A673 (cell line): ENCODE results near the gene CHRNA9. TPM values are rescaled to one million over a fixed set of nuclear protein-coding genes. Genes with fewer than 3 reads are reported as not detected.

ENCODE experiments used
- BruUV-seq: library from RNA; stranded (reverse); fragments of 400-500 nt; replicated peaks from 2 replicates; lab custom pipeline; 2021; lab: Mats Ljungman, UMichigan
- CTCF ChIA-PET: fragments of 300-600 bp; sonication (Branson Sonifier 250); formaldehyde crosslinking; loops from one replicate; lab custom pipeline; 2022; ENCODE audit warnings: antibody characterized with exemption; lab: Charles Lee
- POLR2A ChIA-PET: fragments of 300-600 bp; sonication (Branson Sonifier 250); formaldehyde crosslinking; loops from one replicate; lab custom pipeline; 2022; ENCODE audit warnings: antibody characterized with exemption; ENCODE audit not compliant: low non-redundant PET; lab: Charles Lee
- DNase-seq: peaks from one replicate; pipeline ENCODE4 v3.0.0-alpha.2; 2015; ENCODE audit warnings: low spot score
- H3K27ac ChIP-seq: fragments of 200-600 bp; sonication (generic); 2 replicates; pipeline ENCODE4 v1.5.1; 2016; ENCODE audit warnings: mixed run types, low read depth, mild to moderate bottlenecking, mixed read lengths, antibody characterized with exemption, low read length; ENCODE audit not compliant: poor library complexity, severe bottlenecking
- H3K27me3 ChIP-seq: fragments of 200-600 bp; sonication (generic); replicated peaks from 2 replicates; pipeline ENCODE4 v1.6.1; 2017; ENCODE audit warnings: mixed run types, low read depth, mild to moderate bottlenecking, mixed read lengths, antibody characterized with exemption, low read length; ENCODE audit not compliant: insufficient read depth, poor library complexity
- H3K36me3 ChIP-seq: fragments of 200-600 bp; sonication (generic); 2 replicates; pipeline ENCODE4 v1.6.1; 2016; ENCODE audit warnings: mixed run types, mild to moderate bottlenecking, mixed read lengths, antibody characterized with exemption, low read length; ENCODE audit not compliant: insufficient read depth, poor library complexity, severe bottlenecking
- H3K4me1 ChIP-seq: fragments of 200-600 bp; sonication (generic); 2 replicates; pipeline ENCODE4 v1.6.1; 2017; ENCODE audit warnings: mixed run types, mild to moderate bottlenecking, mixed read lengths, antibody characterized with exemption, low read length; ENCODE audit not compliant: insufficient read depth, poor library complexity, severe bottlenecking
- H3K4me3 ChIP-seq: fragments of 200-600 bp; sonication (generic); 2 replicates; pipeline ENCODE4 v1.5.1; 2016; ENCODE audit warnings: low read depth, mixed run types, mild to moderate bottlenecking, mixed read lengths, low read length; ENCODE audit not compliant: poor library complexity, severe bottlenecking
- H3K9me3 ChIP-seq: fragments of 200-600 bp; sonication (generic); 2 replicates; pipeline ENCODE4 v1.6.1; 2016; ENCODE audit warnings: mixed run types, low read depth, mild to moderate bottlenecking, mixed read lengths, antibody characterized with exemption, low read length; ENCODE audit not compliant: poor library complexity, severe bottlenecking
- EZH2 ChIP-seq: fragments of 200-600 bp; sonication (generic); IDR thresholded peaks from 2 replicates; pipeline ENCODE4 v1.6.1; 2017; ENCODE audit warnings: borderline replicate concordance, low read depth, mild to moderate bottlenecking, mixed read lengths, antibody characterized with exemption, low read length; ENCODE audit not compliant: poor library complexity, severe bottlenecking
- intact Hi-C: fragments of 100-400 bp; cut with micrococcal nuclease; formaldehyde crosslinking; loops from one replicate; pipeline ENCODE4 v1.10.0; 2022; ENCODE audit not compliant: unreplicated experiment
- total RNA-seq: library from RNA; stranded (reverse); gene quantifications from 2 replicates; pipeline ENCODE4 v1.2.3, GENCODE V29; 2021
- TF ChIP-seq, protein P1 (sequence below): fragments of 300-800, 200-600 bp; sonication (generic); conservative IDR thresholded peaks from 2 replicates; pipeline ENCODE4 v1.5.1; 2017; ENCODE audit warnings: low read depth, mild to moderate bottlenecking, antibody characterized with exemption, low read length, moderate library complexity, mixed read lengths

CHRNA9 gene
- total RNA-seq, 1 experiment from 2014 or later, result 1.5 TPM

- no peak overlapping the region for H3K4me3 ChIP-seq
- no peaks in the 10 kb centered on the region for H3K27me3 ChIP-seq
- TF ChIP-seq EZH2, result no peak
- TF ChIP-seq, protein P1, sequence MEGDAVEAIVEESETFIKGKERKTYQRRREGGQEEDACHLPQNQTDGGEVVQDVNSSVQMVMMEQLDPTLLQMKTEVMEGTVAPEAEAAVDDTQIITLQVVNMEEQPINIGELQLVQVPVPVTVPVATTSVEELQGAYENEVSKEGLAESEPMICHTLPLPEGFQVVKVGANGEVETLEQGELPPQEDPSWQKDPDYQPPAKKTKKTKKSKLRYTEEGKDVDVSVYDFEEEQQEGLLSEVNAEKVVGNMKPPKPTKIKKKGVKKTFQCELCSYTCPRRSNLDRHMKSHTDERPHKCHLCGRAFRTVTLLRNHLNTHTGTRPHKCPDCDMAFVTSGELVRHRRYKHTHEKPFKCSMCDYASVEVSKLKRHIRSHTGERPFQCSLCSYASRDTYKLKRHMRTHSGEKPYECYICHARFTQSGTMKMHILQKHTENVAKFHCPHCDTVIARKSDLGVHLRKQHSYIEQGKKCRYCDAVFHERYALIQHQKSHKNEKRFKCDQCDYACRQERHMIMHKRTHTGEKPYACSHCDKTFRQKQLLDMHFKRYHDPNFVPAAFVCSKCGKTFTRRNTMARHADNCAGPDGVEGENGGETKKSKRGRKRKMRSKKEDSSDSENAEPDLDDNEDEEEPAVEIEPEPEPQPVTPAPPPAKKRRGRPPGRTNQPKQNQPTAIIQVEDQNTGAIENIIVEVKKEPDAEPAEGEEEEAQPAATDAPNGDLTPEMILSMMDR, result no peak
- H3K4me1 ChIP-seq, result no peaks in the 10 kb centered on the region
- ChIA-PET POLR2A (no interaction called here), CTCF (no interaction called here)
- no peak for DNase-seq
- intact Hi-C loops, result no loop called here
- no peaks in the 10 kb centered on the region for H3K36me3 ChIP-seq
- BruUV-seq, result no TSS peak
- H3K9me3 ChIP-seq, result no peaks in the 10 kb centered on the region
- H3K27ac ChIP-seq, result no peak overlapping the region
Observed at GRCh38 chr4:40348000-40348399, 12.9 kb downstream of the CHRNA9 start.

- intact Hi-C loops, result no loop called here
- TF ChIP-seq, protein P1, result no peak
- no peak for TF ChIP-seq EZH2
- DNase-seq, result no peak
- H3K4me1 ChIP-seq, result no peaks in the 10 kb centered on the region
- no peaks in the 10 kb centered on the region for H3K9me3 ChIP-seq
- no TSS peak for BruUV-seq
- CTCF ChIA-PET, result interaction anchor here (0.6 kb wide), 1 partner anchor 68 kb away, joined by 3 read pairs; no protein-coding TSS in a partner anchor
- no peak overlapping the region for H3K4me3 ChIP-seq
- no peaks in the 10 kb centered on the region for H3K27me3 ChIP-seq
- no peaks in the 10 kb centered on the region for H3K36me3 ChIP-seq
- no peak overlapping the region for H3K27ac ChIP-seq
- POLR2A ChIA-PET, result no interaction called here
Observed at GRCh38 chr4:40349561-40350198, 14.5 kb downstream of the CHRNA9 start.

GRCh38 chr4:40350627-40351227 is 15.6 kb downstream of the CHRNA9 start:
- POLR2A ChIA-PET, result interaction anchor here (0.7 kb wide), 1 partner anchor 23 kb away, joined by 7 read pairs; no protein-coding TSS in a partner anchor

More at GRCh38 chr4:40350627-40351227, 15.6 kb downstream of the CHRNA9 start:
- no peak overlapping the region for H3K27ac ChIP-seq
- no peaks in the 10 kb centered on the region for H3K27me3 ChIP-seq
- H3K9me3 ChIP-seq, result no peaks in the 10 kb centered on the region
- H3K4me3 ChIP-seq, result no peak overlapping the region
- DNase-seq, result no peak
- intact Hi-C loops, result no loop called here
- BruUV-seq, result no TSS peak
- no peaks in the 10 kb centered on the region for H3K36me3 ChIP-seq
- no peaks in the 10 kb centered on the region for H3K4me1 ChIP-seq
- CTCF ChIA-PET, result interaction anchor here (0.6 to 0.7 kb wide), 2 partner anchors 66 to 130 kb away, joined by 3 read pairs; no protein-coding TSS in a partner anchor
- TF ChIP-seq, protein P1, result no peak
- no peak for TF ChIP-seq EZH2
